HTR-8/SVneo (cell line): Measurements from ENCODE around the gene PLA2R1.
"Not testable (repeated sequence)": the region's sequence is repeated elsewhere in the genome, so short reads cannot be mapped to it uniquely, and the experiment has no call there.

ENCODE experiments used
- DNase-seq: peaks from one replicate; pipeline ENCODE4 v3.0.0; 2011; ENCODE audit warnings: low spot score, mixed read lengths; ENCODE audit not compliant: insufficient read length
- FAIRE-seq: peaks from 2 replicates; lab custom pipeline; 2011; peaks lifted over from hg19 to GRCh38; lab: Jason Lieb, UNC

PLA2R1 gene

GRCh38 chr2:159988412-159988970 lies 73.9 kb downstream of the PLA2R1 start:
- FAIRE-seq (no peak), DNase-seq (no peak)

- DNase-seq (no peak), FAIRE-seq (no peak)
Observed at GRCh38 chr2:159987181-159987580, 75.2 kb downstream of the PLA2R1 start.

- FAIRE-seq: no peak
- no peak for DNase-seq
Observed at GRCh38 chr2:159985656-159986055, 76.8 kb downstream of the PLA2R1 start.

GRCh38 chr2:159984034-159984433 lies 78.4 kb downstream of the PLA2R1 start:
- no peak for FAIRE-seq
- no peak for DNase-seq

GRCh38 chr2:159982842-159983785 lies 79.3 kb downstream of the PLA2R1 start:
- DNase-seq (no peak), FAIRE-seq (no peak)

- DNase-seq (peak; percentile 33), FAIRE-seq (no peak)
Observed at GRCh38 chr2:159982270-159982669, 80.1 kb downstream of the PLA2R1 start.

GRCh38 chr2:159976527-159977160 lies 85.8 kb downstream of the PLA2R1 start:
- DNase-seq: no peak
- no peak for FAIRE-seq

- no peak for DNase-seq
- no peak for FAIRE-seq
Observed at GRCh38 chr2:159973325-159973724, 89.1 kb downstream of the PLA2R1 start.

- FAIRE-seq: no peak
- no peak for DNase-seq
Observed at GRCh38 chr2:159971365-159972152, 90.9 kb downstream of the PLA2R1 start.

GRCh38 chr2:159970548-159970947 lies 91.9 kb downstream of the PLA2R1 start:
- DNase-seq, FAIRE-seq: not testable (repeated sequence)

- FAIRE-seq: no peak
- DNase-seq: peak; percentile 62
Observed at GRCh38 chr2:159968279-159968900, 94.0 kb downstream of the PLA2R1 start.

- no peak for DNase-seq
- FAIRE-seq: no peak
Observed at GRCh38 chr2:159963700-159964099, 98.7 kb downstream of the PLA2R1 start.

GRCh38 chr2:159962513-159962912 lies 99.9 kb downstream of the PLA2R1 start:
- not testable (repeated sequence) for DNase-seq, FAIRE-seq

- FAIRE-seq: no peak
- no peak for DNase-seq
Observed at GRCh38 chr2:159961451-159961850, 101.0 kb downstream of the PLA2R1 start.

GRCh38 chr2:159961037-159961436 lies 101.4 kb downstream of the PLA2R1 start:
- no peak for FAIRE-seq
- DNase-seq: no peak

- FAIRE-seq (no peak), DNase-seq (peak; percentile 60)
Observed at GRCh38 chr2:159960414-159960813, 102.0 kb downstream of the PLA2R1 start.

- DNase-seq (no peak), FAIRE-seq (no peak)
Observed at GRCh38 chr2:159959136-159959535, 103.3 kb downstream of the PLA2R1 start.

- DNase-seq: no peak
- no peak for FAIRE-seq
Observed at GRCh38 chr2:159953136-159953823, 109.1 kb downstream of the PLA2R1 start.

GRCh38 chr2:159946326-159946999 lies 116.0 kb downstream of the PLA2R1 start:
- no peak for FAIRE-seq

More at GRCh38 chr2:159946326-159946999, 116.0 kb downstream of the PLA2R1 start:
- no peak for DNase-seq
